Lower leg skin (tissue), 4 donors: ENCODE results near the gene DCN. TPM values are rescaled to one million over a fixed set of nuclear protein-coding genes. Genes with fewer than 3 reads are reported as not detected.

Experiments
- DNase-seq, 2 donors: peaks; one replicate each; pipeline ENCODE4 v3.0.0-alpha.2; 2019; ENCODE audit warnings: low spot score in 2 of 2
- H3K4me3 ChIP-seq: fragments of 200-600 bp; sonication (generic); 2 replicates; pipeline ENCODE4 v1.5.1; 2017; ENCODE audit warnings: mild to moderate bottlenecking, low read depth; ENCODE audit not compliant: poor library complexity, severe bottlenecking
- POLR2A ChIP-seq, 2 donors: fragments of 450-650 bp; IDR thresholded peaks; one replicate each; pipeline ENCODE4 v1.6.1; 2016 to 2017; ENCODE audit warnings: antibody characterized with exemption in 2 of 2, mild to moderate bottlenecking in 1 of 2, moderate library complexity in 1 of 2
- WGBS, 2 donors: methylation state at CpG; one replicate each; pipeline ENCODE4 v1.1.5; 2018; 5-methylcytosine and 5-hydroxymethylcytosine counted together
- intact Hi-C: fragments of 100-400 bp; cut with DNase I; formaldehyde crosslinking; loops from one replicate; pipeline ENCODE4 v1.15.0; 2023; ENCODE audit warnings: low total_unique reads
- total RNA-seq, 4 donors: library from RNA; depleted of rRNA; stranded (reverse); fragments of >200 nt; gene quantifications; one replicate each; pipeline ENCODE4 v1.1.0, GENCODE V29; 2016
- TF ChIP-seq, protein P1 (sequence below), 3 donors: fragments of 450-650 bp; IDR thresholded peaks; one replicate each; pipeline ENCODE4 v1.5.1; 2016; ENCODE audit warnings: antibody characterized with exemption in 3 of 3, mild to moderate bottlenecking in 3 of 3, moderate library complexity in 2 of 3

Gene DCN
- total RNA-seq, 4 donors from 2014 or later = 497 to 1,618 (median 522) TPM

DNA sequence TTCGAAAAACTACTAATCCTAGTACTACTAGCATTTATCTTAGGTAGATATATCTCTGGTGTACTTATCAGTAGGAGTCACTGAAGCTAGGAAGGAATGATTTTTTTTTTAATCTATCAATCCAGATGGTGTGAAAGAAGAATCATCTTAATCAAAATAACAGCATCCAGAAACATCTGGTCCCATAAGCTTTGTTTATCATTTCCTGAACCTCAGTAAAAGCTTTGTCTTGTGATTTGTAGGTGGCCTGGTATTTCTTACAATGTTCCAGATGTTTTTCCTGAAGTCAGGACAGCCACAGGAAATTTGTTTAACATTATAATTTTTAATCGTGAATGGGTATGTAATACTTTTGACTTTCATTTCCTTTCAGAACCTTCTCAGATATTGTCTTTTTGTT, 43.3 kb downstream of the DCN start:
- intact Hi-C loops = no loop called here
- no peak for DNase-seq
- no peak for TF ChIP-seq POLR2A (IDR thresholded peaks at IDR 0.05)
- TF ChIP-seq, protein P1, sequence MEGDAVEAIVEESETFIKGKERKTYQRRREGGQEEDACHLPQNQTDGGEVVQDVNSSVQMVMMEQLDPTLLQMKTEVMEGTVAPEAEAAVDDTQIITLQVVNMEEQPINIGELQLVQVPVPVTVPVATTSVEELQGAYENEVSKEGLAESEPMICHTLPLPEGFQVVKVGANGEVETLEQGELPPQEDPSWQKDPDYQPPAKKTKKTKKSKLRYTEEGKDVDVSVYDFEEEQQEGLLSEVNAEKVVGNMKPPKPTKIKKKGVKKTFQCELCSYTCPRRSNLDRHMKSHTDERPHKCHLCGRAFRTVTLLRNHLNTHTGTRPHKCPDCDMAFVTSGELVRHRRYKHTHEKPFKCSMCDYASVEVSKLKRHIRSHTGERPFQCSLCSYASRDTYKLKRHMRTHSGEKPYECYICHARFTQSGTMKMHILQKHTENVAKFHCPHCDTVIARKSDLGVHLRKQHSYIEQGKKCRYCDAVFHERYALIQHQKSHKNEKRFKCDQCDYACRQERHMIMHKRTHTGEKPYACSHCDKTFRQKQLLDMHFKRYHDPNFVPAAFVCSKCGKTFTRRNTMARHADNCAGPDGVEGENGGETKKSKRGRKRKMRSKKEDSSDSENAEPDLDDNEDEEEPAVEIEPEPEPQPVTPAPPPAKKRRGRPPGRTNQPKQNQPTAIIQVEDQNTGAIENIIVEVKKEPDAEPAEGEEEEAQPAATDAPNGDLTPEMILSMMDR (IDR thresholded peaks at IDR 0.05) = no peak
- 36 to 54% methylated on average over 2 of the region's 2 CpGs for WGBS, 2 donors
- H3K4me3 ChIP-seq = no peak overlapping the region

DNA sequence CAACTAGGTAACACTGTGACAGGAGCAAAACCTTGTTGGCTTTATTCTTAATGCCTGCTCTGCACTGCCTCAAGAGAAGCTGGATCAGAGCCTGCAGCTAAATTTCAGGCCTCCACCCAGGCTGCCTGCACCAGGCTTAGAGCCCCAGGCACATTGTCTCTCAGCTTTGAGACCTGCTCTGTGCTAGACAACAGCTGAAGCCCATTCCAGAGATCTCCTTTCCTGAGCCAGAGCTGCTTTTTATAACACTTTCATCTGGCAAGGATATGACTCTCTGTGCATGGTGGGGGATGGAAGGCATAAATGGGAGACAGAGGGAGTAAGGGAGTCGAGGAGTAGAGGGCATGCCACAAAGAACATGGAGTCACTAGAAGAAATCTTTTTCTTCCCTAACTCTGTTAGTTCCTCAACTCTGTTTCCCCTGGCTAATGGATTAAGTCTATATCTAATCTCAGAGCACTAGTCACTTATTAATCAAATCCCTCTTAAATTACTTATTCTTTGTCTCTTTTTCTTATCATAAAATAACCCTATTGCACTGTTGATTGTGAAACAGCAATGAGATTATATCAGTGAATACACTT, 44.2 kb downstream of the DCN start:
- WGBS, 2 donors = 21 to 35% methylated on average over 1 of the region's 1 CpG
- no peak for TF ChIP-seq POLR2A (IDR thresholded peaks at IDR 0.05)
- TF ChIP-seq, protein P1 (IDR thresholded peaks at IDR 0.05) = no peak
- no peak for DNase-seq

DNA sequence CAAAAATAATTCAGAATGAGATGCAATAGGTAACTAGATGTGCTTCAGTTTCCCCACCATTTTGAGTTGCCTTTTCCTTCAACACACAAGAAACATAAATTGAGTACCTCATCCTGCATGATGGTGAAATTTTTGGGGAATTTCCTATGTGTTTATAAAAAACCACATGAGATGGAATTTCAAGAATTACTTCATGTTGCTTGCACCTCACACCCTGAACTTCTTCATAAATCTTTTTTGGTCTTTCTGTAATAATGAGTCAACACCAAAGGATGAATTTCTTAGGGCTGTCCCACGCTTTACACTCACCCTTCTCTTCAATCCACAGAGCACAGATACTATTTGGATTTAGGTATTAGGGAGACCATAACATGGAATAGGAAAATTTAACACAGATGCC, 48.7 kb downstream of the DCN start:
- WGBS, 2 donors = 89 to 92% methylated on average over 1 of the region's 1 CpG
- no peak for TF ChIP-seq POLR2A (IDR thresholded peaks at IDR 0.05)
- TF ChIP-seq, protein P1 (IDR thresholded peaks at IDR 0.05) = no peak
- no peak overlapping the region for H3K4me3 ChIP-seq
- no peak for DNase-seq
- intact Hi-C loops = no loop called here

More for the DNA sequence above, 44.2 kb downstream of the DCN start:
- no peak overlapping the region for H3K4me3 ChIP-seq
- intact Hi-C loops = no loop called here

DNA sequence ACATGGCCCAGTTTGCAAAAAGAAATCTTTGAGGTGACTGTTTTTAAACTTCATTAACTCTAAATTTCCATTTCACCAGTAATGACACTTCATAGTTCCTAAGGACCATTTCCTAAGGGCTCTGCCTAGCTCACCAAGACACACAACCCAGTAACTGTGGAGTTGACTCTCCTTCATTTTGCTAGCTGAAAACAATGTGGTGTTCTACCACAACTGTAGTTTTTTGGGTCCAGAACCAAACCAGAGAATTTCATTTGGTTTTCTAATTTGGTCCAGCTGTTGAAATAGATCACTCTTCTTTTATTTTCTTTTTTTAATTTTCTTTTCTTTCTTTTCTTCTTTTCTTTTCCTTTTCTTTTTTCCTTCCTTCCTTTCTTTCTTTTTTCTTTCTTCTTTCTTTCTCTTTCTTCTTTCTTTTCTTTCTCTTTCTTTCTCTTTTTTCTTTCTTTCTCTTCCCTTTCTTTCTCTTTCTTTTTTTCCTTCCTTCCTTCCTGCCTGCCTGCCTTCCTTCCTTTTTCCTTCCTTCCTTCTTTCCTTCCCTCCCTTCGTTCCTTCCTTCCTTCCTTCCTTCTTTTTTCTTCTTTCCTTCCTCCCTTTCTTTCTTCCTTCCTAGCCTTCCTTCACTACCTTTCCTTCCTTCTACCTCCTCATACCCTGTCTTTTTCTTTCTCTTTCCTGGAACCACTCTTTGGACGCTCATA, 52.8 kb downstream of the DCN start:
- WGBS, 2 donors = 94 to 96% methylated on average over 2 of the region's 2 CpGs
- intact Hi-C loops = no loop called here
- no peak overlapping the region for H3K4me3 ChIP-seq
- DNase-seq = no peak
- no peak for TF ChIP-seq POLR2A (IDR thresholded peaks at IDR 0.05)
- TF ChIP-seq, protein P1 (IDR thresholded peaks at IDR 0.05) = no peak

DNA sequence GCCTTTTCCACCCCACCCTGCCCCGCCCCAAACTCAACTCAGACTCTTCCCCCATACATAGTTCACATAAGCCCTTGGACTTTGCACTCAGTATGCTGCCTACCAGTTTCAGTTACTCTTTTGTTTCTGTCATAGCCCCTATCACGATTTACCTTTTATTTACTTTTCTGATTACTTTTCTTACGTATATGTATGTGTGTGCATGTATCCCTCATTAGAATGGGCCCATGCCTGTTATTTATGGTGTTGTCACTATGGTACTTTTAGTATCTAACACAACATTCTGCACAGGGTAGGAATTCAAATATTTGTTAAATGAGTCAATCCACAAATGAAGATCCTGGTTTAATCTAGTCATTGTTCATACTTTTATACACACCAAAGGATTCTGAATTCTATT, 54.9 kb downstream of the DCN start:
- DNase-seq = no peak
- 75 to 88% methylated on average over 3 of the region's 3 CpGs for WGBS, 2 donors
- intact Hi-C loops = no loop called here
- TF ChIP-seq, protein P1 (IDR thresholded peaks at IDR 0.05) = no peak
- no peak for TF ChIP-seq POLR2A (IDR thresholded peaks at IDR 0.05)
- no peak overlapping the region for H3K4me3 ChIP-seq
